ENCODE data around the gene PRSS53.
A peak's percentile ranks its signal among the peaks of the same experiment; 100 is the strongest.

Gene PRSS53

DNA sequence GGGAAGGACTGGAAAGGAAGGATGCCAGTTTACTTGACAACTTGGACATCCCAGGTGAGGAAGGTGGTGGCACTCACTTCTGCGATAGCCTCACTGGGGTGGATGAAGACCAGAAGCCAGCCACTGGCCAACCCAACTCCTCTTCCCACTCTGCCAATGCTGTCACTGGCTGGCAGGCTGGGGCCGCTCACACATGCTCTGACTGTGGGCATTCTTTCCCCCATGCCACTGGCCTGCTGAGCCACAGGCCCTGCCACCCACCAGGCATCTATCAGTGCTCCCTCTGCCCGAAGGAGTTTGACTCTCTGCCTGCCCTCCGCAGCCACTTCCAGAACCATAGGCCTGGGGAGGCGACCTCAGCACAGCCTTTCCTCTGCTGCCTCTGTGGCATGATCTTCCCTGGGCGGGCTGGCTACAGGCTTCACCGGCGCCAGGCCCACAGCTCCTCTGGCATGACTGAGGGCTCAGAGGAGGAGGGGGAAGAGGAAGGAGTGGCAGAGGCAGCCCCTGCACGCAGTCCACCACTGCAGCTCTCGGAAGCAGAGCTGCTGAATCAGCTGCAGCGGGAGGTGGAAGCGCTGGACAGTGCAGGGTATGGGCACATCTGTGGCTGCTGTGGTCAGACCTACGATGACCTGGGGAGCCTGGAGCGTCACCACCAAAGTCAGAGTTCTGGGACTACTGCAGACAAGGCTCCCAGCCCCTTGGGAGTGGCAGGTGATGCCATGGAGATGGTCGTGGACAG lies 10.0 kb downstream of the PRSS53 start:
- DNase-seq (ENCODE audit: low read depth, low spot score): no peak

DNA sequence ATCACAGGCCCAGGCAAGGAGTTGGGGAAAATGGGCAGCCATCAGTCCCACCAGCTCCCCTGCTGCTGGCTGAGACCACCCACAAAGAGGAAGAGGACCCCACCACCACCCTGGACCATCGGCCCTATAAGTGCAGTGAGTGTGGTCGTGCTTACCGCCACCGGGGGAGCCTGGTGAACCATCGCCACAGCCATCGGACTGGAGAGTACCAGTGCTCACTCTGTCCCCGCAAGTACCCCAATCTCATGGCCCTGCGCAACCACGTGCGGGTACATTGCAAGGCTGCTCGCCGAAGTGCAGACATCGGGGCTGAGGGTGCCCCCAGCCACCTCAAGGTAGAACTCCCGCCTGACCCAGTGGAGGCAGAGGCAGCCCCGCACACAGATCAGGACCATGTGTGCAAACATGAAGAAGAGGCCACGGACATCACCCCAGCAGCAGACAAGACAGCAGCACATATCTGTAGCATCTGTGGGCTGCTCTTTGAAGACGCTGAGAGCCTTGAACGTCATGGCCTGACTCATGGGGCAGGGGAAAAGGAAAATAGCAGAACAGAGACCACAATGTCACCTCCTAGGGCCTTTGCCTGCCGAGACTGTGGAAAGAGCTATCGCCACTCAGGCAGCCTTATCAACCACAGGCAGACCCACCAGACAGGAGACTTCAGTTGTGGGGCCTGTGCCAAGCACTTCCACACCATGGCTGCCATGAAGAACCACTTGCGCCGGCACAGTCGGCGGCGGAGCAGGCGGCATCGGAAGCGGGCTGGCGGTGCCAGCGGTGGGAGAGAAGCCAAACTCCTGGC lies 10.9 kb downstream of the PRSS53 start:
- no peak for DNase-seq (ENCODE audit: low read depth, low spot score)

DNA sequence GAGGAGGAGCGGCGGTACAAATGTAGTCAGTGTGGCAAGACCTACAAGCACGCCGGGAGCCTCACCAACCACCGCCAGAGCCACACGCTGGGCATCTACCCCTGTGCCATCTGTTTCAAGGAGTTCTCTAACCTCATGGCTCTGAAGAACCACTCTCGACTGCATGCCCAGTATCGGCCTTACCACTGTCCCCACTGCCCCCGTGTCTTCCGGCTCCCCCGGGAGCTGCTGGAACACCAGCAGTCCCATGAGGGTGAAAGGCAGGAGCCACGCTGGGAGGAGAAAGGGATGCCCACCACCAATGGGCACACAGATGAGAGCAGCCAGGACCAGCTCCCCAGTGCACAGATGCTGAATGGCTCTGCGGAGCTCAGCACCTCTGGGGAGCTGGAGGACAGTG lies 11.7 kb downstream of the PRSS53 start:
- DNase-seq (ENCODE audit: low read depth, low spot score): no peak

DNA sequence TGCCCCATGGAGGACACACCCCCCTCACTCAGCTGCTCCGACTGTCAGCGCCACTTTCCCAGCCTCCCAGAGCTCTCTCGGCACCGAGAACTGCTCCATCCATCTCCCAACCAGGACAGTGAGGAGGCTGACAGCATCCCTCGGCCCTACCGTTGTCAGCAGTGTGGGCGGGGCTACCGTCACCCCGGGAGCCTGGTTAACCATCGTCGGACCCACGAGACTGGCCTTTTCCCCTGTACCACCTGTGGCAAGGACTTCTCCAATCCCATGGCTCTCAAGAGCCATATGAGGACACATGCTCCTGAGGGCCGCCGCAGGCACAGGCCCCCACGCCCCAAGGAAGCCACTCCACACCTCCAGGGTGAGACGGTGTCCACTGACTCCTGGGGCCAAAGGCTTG lies 12.4 kb downstream of the PRSS53 start:
- no peak for DNase-seq (ENCODE audit: low read depth, low spot score)

DNA sequence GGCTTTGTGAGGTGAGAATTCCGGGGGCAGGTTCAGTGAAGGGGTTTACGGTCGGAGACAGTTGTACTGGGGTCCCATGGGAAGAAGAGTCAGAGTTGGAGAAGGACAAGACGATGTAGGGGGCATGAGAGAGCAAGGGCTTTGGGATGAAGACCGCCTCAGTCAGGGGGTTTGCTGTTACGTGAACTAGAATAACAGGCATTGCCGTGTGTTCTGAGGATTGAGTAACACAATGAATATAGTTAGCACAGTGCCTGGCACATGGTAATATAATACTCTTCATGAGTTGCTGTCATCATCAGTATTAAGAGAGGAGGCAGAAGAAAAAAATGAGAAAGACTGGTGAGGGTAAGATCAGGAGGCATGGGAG lies 13.9 kb downstream of the PRSS53 start:
- no peak for DNase-seq (ENCODE audit: low read depth, low spot score)

DNA sequence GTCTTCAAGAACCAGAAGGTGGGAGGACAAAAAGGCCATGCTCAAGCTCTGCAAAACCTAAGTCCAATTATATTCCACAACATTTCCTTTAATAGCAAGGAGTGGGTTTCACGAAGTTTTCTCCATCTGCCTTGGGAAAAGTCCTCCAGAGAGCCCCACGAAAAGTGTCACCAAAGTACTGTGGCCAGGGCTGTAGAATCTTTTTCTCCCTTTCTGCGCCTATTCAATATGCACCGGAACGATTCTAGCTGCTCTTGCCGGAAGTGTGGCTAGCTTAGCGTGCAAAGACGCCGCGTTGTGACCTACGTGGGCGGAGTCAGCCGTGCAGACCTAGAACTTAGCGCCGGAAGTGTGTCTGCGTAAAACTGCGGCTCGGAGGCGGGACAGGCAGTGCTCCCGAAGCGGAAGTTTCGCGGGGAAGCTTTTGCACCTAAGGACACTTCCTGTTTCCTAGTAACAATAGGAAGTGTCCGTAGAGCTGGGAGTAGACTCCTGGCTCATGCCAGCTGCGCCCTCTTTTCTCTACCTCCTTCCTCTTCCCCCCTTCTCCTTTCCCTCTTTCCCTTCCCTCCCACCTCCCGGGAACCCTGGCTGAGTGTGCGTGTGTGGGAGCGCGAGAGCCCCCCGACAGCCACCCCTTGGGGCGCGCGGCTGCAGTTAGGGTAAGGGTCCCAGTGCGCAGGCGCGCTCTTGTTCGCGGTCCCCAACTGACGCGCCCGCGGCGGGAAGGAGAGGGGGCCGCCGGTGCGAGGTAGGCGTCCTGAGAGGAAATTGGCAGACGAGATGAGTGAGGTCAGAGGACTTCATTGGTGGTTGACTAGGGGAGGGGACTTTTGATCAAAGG lies 14.6 kb downstream of the PRSS53 start, which contains the start of the genes ZNF646 and ZNF668:
ZNF646 (plus strand) TSS at position 453 of the 844 bp plus-strand sequence. CDS start 1,903 bp downstream, outside the sequence.
ZNF668 (minus strand) TSS at position 271 of the 844 bp plus-strand sequence. CDS start 9,781 bp downstream, outside the sequence.
- peak; percentile 99 for DNase-seq (ENCODE audit: low read depth, low spot score)

DNA sequence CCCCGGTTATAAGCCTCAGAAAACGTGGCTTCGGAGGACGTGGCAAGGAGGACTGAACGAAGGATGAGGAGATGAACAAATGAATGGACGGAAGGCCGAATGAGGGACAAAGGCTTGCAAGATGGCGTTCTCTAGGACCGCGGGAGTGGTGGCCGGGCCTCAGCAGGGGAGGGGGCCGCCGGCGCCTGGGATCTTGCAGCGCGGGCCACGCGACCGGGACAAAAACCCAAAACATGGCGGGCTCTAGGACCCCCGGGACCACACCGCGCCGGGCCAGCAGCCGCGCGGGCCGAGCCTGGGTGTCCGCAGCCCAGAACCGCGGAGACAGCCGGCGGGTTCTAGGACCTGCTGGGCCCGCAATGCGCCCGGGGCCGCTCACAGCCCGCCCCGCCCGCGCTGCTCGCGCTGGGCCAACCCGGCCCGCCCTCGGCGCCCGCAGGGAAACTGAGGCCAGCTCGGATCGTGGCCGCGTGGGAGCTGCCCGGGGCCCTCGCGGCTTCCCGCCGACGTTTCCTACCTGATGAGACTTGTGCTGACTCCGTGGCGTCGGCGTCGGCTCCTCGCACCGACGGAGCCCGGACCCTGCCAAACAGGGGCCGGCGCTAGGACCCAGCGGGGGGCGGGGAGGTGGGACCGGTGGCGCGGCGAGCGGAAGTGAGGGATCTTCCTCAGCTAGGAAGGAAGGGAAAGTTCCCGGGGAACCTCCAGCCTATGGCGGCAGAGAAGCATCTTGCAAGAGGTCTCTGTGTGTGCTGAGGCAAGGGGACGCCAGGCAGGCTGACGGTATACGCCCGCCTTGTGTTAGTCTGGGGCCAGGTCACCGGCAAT lies 15.4 kb downstream of the PRSS53 start:
- no peak for DNase-seq (ENCODE audit: low read depth, low spot score)

DNA sequence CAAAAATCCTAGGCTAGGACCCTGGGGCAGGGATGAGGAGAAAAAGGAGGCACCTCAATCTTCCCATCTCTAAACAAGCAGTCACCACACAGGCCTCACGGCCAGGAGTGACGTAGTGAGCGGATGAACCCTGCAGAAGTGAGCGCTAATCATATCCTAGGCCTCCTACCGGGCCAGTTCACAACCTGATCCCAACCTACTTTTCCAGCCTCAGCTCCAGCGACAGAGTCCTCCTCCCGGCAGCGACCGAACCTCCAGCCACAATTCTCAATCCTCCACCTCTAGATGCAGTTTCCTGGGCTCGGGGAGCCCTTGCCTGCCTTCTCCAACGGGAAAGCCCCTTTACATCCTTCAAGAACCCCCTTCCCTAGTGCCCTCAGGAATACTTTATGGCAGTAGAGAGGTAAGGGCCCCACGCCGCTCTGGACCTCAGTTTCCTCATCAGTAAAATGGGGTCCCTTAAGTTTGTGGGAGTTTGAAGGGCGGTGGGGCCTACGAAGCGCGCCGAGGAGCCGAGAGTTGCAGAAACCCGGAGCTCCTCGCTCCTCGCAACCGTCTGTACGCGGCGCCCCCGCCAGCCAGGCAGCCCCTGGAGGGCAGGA lies 16.1 kb downstream of the PRSS53 start:
- DNase-seq (ENCODE audit: low read depth, low spot score): no peak

DNA sequence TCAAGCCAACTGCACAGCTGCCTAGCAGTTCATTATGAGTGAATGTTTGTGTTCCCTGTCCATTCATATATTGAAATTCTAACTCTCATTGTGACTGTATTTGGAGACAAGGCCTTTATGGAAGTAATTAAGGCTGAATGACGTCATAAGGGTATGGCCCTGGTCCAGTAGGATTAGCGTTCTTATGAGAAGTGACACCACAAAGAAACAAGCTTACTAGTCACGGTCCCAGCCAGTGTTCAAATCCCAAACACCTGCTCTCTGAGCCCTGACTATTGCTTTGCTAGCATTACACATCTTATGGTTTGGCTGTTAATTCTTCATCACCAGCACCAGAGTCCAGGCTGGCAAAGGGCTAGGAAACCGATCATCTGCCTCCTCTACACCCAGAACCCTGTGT lies 16.9 kb downstream of the PRSS53 start:
- no peak for DNase-seq (ENCODE audit: low read depth, low spot score)

DNA sequence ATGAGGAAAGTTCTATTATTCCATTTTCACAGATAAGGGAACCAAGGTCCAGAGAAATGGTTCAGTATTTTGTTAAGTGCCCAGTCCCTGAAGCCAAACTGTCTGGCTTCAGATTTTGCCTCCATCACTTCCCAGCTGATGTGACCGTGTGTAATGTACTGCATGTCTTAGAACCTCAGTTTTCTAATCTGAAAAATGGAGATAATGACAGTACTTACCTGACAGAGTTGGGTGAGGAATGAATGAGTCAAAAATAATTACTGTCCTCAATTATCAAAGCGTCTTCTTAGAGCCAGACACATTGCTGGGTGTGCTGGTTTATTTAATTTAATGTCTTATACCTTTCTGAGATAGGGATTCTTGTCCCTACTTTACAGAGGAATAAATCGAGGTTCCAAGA lies 21.4 kb downstream of the PRSS53 start:
- DNase-seq (ENCODE audit: low read depth, low spot score): no peak

DNA sequence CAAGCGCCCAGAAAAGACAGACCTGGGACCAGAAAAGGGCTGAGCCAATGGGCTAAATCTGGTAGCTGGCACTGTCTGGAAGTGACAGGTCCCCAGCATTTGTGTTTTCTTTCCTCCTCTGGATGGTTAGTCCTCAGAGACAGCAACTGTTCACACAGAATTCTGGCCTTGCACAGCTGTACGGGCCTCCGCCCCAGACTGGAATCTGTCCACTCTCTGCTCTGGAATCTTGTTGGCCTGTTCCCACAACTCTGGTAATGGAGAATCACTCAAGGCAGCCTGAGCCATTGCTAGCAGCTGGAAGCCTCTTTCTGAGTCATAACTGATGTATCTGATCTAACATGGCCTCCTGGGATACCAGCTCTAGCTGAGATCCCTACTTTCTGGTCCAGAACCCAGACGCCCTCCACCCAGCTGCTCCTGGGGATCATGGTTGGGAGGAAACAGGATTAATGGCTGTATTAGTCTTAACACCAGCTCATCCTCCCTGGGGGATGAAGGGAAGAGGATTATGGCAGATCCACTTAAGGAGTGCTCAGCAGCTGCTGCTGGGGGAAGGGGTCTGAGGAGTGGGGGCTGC lies 23.8 kb downstream of the PRSS53 start:
- no peak for DNase-seq (ENCODE audit: low read depth, low spot score)

DNA sequence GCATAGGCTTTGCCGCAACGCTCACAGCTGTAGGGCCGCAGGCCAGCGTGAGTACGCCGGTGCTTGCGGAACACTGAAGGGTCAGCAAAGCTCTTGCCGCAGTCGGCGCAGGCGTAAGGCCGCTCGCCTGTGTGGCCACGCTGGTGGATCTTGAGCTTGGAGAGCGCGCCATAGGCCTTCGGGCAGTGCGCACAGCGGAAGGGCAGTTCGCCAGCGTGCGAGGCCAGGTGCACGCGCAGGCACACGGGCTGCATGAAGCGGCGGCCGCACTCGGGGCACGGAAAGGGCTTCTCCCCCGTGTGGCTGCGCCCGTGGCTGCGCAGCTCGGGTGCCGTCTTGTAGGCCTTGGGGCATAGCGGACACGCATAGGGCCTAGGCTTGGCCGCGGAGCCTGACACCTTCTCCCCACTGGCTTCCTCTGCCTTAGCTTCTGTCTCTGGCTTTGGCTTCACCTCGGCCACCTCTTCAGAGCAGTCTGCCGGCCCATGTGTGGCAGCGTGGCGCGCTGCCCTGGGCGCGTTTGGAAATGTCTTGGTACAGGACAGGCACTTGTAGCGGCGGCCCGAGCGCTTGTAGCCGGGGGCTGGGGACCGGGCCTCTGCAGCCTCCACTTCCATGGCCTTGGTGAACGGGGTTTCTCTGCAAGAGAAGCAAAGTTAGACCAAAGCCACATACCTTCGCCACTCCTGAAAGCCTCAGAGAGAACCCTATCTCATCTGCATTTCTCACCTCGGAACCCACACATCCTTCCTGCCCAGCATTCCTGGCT lies 24.7 kb downstream of the PRSS53 start:
- DNase-seq (ENCODE audit: low read depth, low spot score): no peak

DNA sequence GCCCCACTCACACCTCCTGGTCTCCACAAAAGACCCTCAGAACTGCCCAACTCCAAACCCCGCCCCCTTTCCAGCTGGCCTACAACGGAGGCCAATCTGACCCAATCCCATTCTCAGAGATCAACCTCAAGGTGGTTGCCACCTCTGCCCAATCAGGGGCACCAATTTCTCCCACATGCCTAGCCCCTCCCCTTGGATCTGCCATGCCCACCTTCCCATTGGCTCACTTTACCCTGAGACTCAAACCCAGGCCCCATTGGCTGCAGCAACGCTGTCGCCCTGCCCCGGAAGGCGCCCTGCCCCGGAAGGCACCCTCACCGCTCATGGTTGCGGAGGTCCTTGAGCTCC lies 25.3 kb downstream of the PRSS53 start:
- no peak for DNase-seq (ENCODE audit: low read depth, low spot score)

DNA sequence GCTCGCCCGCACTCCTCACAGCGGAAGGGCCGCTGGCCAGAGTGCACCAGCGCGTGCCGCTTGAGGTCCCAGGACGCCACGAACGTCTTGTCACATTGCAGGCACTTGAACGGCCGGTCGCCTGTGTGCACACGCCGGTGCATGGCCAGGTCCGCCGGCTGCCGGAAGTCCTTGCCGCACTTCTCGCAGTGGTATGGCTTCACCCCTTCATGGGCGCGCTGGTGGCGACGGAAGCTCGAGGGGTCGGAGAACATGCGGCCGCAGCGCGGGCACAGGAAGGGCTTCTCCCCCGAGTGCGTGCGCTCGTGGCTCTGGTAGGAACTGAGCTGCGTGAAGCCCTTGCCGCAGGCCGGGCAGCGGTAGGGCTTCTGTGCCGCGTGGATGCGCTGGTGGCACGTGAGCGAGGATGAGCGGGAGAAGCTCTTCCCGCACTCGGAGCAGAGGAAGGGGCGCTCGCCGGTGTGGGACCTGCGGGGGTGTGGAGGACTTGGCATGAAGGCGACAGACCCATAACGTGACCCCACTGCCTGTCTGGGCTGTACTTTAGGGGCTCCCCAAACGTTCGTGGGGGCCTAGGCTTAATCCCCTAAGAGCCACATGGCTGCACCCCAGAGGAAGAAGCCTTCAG lies 26.8 kb downstream of the PRSS53 start:
- DNase-seq (ENCODE audit: low read depth, low spot score): no peak

DNA sequence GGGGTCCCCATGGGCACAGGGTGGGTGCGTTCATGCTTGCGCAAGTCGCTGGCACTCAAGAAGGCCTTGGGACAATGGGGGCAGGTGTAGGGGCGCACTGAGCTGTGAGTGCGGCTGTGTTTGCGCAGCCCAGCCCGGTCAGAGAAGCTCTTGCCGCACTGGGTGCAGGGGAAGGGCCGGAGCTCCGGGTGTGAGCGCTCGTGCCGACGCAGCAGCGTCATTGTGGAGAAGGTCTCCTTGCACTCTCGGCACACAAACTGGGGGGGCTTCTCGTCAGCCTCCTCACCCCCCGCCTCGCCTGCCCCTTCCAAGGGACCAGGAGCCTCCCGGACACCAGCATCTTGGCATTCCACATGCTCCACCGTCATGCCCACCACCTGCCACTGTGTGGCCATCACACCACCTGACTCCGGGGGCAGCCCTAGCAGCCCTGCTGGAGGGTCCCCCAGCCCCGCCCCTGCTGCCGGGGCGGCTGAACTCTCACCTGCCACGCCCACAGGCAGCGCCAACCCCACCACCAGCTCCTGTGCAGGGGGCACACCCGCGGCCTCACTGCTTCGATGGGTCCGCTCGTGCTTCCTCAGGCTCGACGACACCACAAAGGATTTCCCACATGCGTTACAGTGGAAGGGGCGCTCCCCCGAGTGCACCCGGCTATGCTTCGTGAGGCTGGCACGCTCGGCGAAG lies 27.5 kb downstream of the PRSS53 start:
- no peak for DNase-seq (ENCODE audit: low read depth, low spot score)

DNA sequence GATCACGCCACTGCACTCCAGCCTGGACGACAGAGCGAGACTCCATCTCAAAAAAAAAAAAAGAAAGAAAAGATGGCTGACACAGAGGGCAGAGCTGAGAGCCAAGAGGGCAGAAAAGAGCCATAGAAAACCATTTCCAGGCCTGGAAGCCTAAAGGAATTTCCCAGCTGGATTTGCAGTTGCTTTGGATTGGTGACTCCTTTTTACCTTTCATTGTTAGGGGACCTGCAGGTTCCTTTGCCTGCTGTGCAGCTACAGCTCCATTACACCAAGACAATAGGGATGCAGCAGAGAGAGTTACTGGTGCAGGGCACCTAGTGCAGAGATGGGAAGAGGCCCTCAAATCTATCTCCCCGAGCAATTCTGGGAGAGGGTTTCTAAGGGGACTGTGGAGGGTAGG lies 33.1 kb downstream of the PRSS53 start:
- no peak for DNase-seq (ENCODE audit: low read depth, low spot score)

DNA sequence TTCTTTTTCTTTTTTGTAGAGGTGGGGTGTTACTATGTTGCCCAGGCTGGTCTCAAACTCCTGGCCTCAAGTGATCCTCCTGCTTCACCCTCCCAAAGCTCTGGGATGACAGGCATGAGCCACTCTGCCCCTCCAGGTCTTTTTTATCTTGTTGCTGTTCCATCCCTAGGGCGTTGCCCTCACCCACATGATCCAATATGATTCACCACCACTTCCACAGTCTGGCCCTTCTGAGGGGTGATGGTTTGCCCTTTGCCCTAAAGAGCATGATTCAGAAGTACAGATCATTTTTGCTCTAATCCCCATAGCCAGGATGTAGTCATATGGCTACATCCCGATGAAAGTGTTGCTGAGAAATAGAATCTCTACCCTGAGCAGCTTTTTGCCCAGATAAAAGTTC lies 36.6 kb downstream of the PRSS53 start:
- DNase-seq (ENCODE audit: low read depth, low spot score): no peak

DNA sequence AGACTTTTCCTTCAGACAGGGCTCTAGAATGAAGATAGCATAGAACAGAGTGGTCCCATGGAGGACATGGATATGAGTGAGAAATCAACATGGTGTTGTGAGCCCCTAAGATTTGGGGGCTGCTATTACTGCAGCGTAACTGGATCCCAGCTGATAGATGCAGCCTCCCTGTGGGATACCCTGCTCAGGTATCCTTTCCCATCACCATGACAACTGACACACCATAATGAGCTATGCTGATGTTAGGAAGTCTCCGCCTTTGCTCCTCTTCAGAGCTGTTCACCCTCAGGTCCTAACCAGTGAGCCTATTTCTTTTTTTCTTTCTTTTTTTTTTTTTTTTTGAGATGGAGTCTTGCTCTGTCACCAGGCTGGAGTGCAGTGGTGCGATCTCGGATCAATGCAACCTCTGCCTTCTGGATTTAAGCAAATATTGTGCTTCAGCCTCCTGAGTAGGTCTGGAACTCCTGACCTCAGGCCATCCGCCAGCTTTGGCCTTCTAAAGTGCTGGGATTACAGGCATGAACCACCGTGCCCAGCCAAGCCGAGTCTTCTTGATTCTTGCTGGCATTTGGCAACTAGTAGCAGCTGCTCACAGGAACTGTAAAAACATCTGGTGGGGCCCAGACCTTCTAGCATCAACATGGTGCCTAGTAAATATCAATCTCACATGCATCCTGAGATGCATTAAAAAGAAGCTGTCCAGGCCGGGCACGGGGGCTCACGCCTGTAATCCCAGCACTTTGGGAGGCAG lies 38.3 kb downstream of the PRSS53 start:
- no peak for DNase-seq (ENCODE audit: low read depth, low spot score)

All from iPS DF 19.7 (cell line).